ENCODE results near the gene RAD9A.

RAD9A gene

DNA sequence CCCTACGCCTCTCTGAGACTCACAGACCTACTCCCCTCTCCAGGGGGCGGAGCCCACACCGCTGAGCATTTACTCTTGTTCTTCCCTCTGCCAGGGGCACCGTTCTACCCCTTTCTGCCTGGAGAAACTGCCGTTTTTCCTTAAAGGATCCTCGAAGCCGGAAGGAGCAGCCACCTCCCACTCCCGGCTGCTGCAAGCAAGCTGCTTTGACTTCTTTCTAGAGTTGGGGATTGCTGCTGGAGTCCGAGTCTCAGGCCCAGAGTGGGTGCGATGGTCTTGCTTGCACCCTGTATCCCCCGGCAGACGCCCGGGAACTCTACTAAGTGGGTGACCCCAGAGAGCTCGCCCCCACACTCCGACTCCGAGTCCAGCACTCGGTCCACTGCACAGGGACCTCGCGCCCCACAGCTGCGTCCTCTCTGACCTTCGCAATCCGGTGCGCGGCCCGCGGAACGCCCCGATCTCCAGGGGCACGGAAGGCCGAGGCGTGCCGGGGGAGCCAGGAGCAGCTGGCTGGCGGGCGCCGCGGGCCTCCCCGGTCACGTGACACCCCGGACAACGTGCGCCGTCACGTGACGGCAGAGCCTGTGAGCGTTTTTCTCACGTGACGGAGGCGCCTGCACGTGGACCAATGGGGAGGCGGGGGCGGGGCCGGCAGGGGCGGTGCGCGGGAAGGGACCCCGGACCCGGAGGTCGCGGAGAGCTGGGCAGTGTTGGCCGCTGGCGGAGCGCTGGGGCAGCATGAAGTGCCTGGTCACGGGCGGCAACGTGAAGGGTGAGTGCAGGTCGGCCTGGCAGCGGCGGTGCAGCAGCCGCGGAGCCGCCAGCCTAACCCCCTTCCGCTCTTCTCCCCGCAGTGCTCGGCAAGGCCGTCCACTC is at the start of gene RAD9A:
Gene RAD9A (plus strand): TSS at position 683 of the 879 bp plus-strand sequence. CDS start 59 bp downstream, at position 742.
- TF ChIP-seq, protein P1, sequence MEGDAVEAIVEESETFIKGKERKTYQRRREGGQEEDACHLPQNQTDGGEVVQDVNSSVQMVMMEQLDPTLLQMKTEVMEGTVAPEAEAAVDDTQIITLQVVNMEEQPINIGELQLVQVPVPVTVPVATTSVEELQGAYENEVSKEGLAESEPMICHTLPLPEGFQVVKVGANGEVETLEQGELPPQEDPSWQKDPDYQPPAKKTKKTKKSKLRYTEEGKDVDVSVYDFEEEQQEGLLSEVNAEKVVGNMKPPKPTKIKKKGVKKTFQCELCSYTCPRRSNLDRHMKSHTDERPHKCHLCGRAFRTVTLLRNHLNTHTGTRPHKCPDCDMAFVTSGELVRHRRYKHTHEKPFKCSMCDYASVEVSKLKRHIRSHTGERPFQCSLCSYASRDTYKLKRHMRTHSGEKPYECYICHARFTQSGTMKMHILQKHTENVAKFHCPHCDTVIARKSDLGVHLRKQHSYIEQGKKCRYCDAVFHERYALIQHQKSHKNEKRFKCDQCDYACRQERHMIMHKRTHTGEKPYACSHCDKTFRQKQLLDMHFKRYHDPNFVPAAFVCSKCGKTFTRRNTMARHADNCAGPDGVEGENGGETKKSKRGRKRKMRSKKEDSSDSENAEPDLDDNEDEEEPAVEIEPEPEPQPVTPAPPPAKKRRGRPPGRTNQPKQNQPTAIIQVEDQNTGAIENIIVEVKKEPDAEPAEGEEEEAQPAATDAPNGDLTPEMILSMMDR (IDR thresholded peaks at IDR 0.05; ENCODE audit: insufficient read depth, missing control alignments) = no peak
- FAIRE-seq = no peak
- peak; percentile 100 for DNase-seq (ENCODE audit: insufficient read length, low spot score)

DNA sequence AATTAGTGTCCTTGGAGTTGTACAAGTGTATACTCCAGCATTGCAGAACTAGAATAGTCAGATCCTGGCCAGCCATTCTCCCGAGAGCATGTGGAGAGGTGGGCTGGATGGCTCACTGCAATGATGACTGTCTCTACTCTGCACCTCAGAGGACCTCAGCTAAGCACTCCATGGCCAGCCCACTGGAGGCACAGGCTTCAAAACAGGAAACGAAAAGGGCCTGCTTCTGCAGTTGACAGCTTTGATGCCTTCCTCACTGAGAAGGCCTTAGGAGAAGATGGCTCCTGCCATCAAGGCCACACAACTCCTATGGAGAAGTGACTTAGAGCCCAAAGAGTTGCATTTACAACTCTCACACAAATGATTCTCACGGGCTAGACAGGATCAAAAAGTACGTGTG is 47.5 kb upstream of the RAD9A start:
- FAIRE-seq (no peak), DNase-seq (ENCODE audit: insufficient read length, low spot score) (no peak)
- TF ChIP-seq, protein P1 (IDR thresholded peaks at IDR 0.05; ENCODE audit: insufficient read depth, missing control alignments) = no peak

DNA sequence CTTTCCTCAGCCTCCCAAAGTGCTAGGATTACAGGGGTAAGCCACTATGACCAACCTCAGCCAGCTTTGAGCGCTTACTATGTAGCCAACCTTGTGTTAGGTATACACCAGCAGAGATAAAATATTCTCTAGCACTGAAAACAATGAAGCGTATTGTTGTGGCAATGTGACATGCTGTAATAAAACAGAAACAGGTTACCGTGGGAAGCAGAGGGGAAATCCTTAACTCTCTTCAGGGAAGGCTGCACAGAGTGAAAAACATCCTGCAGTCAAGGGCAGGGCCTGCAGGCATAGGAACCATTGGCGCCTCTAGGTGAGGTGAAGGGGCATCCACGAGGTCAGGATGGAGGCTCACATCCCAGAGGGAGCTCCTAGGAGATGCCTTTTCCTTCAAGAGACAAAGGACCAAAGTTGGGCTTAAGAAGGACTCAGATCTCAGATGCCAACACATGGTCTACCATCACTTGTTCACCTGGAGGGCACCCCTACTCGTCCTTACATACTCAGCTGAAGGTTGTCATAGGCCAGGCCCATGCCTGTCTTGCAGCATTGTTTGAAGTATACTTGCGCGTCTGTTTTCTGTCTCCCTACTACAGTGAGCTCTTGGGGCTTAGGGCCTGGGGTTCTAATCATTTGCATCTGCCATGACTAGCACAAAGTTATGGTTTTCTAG is 46.4 kb upstream of the RAD9A start:
- TF ChIP-seq, protein P1 (IDR thresholded peaks at IDR 0.05; ENCODE audit: insufficient read depth, missing control alignments) = no peak
- no peak for DNase-seq (ENCODE audit: insufficient read length, low spot score)
- FAIRE-seq = no peak

DNA sequence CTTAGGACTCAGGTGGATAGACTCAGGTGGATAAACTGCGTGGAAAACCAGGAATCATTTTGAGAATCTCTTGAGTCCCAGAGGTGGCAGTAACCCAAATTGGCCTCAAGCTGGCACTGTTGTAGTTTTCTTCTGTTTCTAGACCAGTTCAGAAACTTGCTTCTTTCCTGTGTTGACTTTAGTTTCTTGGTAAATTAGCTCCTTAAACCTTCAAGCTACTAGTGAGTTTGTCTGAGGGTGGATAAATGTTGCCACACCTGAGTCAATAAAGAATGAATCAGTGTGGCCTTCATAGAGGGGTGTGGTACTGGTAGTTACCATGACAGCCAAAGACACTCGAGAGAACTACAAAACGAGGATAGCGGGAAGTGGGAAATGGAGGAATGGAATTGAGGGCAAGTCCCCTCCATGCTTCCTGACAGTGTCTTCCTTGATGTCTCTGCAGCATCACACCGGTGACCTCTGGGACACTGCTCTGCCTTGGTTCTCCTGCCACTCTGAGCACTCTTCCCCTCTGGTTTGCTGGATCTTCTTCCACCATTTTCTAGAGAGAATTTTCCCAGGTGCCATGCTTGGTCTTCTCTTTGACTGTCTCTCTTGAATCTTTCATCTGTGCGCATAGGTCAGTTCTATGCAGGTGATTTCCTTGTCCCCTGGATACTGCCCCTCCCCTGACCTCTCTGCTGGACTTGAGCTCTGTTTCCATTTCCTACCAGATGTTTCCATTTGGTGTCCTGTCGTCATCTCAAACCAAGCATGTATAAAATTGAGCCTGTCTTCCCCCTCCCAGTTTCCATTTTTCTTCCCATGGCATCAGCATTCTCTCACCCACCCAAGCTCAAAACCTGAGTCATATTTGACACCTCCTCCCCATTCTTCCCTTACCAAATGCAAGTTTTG is 45.6 kb upstream of the RAD9A start:
- DNase-seq (ENCODE audit: insufficient read length, low spot score) (peak; percentile 5), FAIRE-seq (no peak)
- TF ChIP-seq, protein P1 (IDR thresholded peaks at IDR 0.05; ENCODE audit: insufficient read depth, missing control alignments) = peak; percentile 32

DNA sequence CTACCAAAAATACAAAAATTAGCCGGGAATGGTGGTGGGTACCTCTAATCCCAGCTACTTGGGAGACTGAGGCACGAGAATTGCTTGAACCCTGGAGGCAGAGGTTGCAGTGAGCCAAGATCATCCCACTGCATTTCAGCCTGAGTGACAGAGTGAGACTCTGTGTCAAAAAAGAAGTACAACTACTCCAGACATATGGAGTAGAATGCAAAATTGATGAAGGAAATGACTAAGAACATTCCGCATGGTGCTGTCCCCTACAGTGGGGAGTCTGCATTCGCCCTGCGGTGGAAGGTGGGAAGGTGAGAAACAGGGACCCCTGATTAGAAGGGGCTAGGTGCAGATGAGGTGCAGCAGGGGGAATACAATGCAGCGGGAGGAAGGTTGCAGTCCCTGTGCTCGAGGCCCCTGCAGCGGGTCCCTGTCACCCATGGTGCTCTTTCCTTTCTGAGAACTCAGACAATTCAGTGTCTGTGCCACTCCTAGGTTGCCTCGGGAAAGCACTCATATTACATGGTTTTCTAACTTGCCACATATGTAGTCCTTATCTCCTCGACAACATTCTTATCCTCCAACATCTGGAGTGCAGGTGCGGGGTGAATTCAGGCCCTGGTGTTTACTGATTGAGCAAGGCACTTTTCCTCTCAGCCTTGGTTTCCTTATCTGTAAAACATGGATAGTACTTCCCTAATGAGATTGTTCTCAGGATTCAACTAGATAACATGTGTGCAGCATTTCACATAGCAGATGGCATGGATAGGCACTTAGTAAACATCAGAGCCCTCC is 43.6 kb upstream of the RAD9A start:
- DNase-seq (ENCODE audit: insufficient read length, low spot score) (peak; percentile 5), FAIRE-seq (no peak)
- TF ChIP-seq, protein P1 (IDR thresholded peaks at IDR 0.05; ENCODE audit: insufficient read depth, missing control alignments) = no peak

DNA sequence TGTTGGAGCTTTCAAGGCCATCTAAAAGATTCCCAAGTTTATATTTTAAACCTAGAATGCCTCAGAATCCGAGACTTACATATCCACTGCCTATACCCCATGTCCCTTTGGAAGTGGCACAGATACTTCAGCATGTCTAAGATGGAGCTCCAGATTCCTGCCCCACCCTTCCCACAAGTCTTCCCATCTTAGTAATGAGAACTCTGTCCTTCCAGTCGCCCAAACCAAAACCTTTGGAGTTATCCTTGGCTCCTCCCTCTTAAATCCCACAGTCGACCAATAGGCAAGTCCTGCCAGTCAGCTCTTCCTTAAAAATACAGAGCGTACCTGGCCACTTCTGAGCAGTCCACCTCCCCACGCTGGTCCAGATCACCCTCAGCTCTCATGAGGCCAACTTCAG is 42.8 kb upstream of the RAD9A start:
- DNase-seq (ENCODE audit: insufficient read length, low spot score) (peak; percentile 3), FAIRE-seq (no peak)
- TF ChIP-seq, protein P1 (IDR thresholded peaks at IDR 0.05; ENCODE audit: insufficient read depth, missing control alignments) = no peak
